ENCODE measurements around the gene LIPE. TPM values are rescaled to one million over a fixed set of nuclear protein-coding genes. Genes with fewer than 3 reads are reported as not detected.
"Not testable (repeated sequence)": the region's sequence is repeated elsewhere in the genome, so short reads cannot be mapped to it uniquely, and the experiment has no call there.

Gene LIPE
- polyA plus RNA-seq, 5 donors = 7.3 to 11.7 (median 9.4) TPM

GRCh38 chr19:42450314-42450934 is 23.2 kb upstream of the LIPE start:
- DNase-seq = peak; percentile 68 to 75

GRCh38 chr19:42448306-42448705 is 21.1 kb upstream of the LIPE start:
- not testable (repeated sequence) for DNase-seq

GRCh38 chr19:42445948-42446347 is 18.8 kb upstream of the LIPE start:
- no peak for DNase-seq

- DNase-seq = no peak
Observed at GRCh38 chr19:42443944-42444398, 16.8 kb upstream of the LIPE start.

GRCh38 chr19:42442833-42443232 is 15.6 kb upstream of the LIPE start, which contains the start of gene CXCL17:
TSS of gene CXCL17 (minus strand) at chr19:42442946. CDS start at chr19:42442832, 114 bp downstream.
- DNase-seq = no peak

- no peak for DNase-seq
Observed at GRCh38 chr19:42441049-42441445, 13.9 kb upstream of the LIPE start.

- no peak for DNase-seq
Observed at GRCh38 chr19:42440357-42441048, 13.3 kb upstream of the LIPE start.

GRCh38 chr19:42436006-42436405 is 8.8 kb upstream of the LIPE start:
- DNase-seq = no peak

GRCh38 chr19:42435316-42435715 is 8.1 kb upstream of the LIPE start:
- DNase-seq = no peak

- DNase-seq = no peak
Observed at GRCh38 chr19:42433503-42434260, 6.5 kb upstream of the LIPE start.

GRCh38 chr19:42431486-42431885 is 4.3 kb upstream of the LIPE start:
- no peak for DNase-seq

GRCh38 chr19:42428676-42429075 is 1.5 kb upstream of the LIPE start:
- DNase-seq = no peak

- no peak for DNase-seq
Observed at GRCh38 chr19:42426643-42427042, 545 bp downstream of the LIPE start.

- DNase-seq = no peak
Observed at GRCh38 chr19:42424712-42425131, 2.5 kb downstream of the LIPE start.

- DNase-seq = no peak
Observed at GRCh38 chr19:42424345-42424707, 2.9 kb downstream of the LIPE start.

GRCh38 chr19:42423462-42424344 is 3.5 kb downstream of the LIPE start:
- peak; percentile 87 to 90 for DNase-seq

- DNase-seq = peak in 1 of 2 donors; percentile 65
Observed at GRCh38 chr19:42422901-42423461, 4.2 kb downstream of the LIPE start.

- DNase-seq = no peak
Observed at GRCh38 chr19:42422092-42422900, 4.9 kb downstream of the LIPE start.

GRCh38 chr19:42421591-42422031 is 5.6 kb downstream of the LIPE start:
- DNase-seq = no peak

- DNase-seq = no peak
Observed at GRCh38 chr19:42421101-42421500, 6.1 kb downstream of the LIPE start.
